HepG2 (cell line): ENCODE results near the gene CNBD2. TPM values are rescaled to one million over a fixed set of nuclear protein-coding genes. Genes with fewer than 3 reads are reported as not detected.

Source experiments
- AHDC1 ChIP-seq: sonication (generic); formaldehyde crosslinking; IDR thresholded peaks from 2 replicates; pipeline ENCODE4 v1.5.1; 2020; ENCODE audit warnings: mild to moderate bottlenecking, missing genetic modification reagents, borderline replicate concordance
- AKAP8 ChIP-seq: sonication (generic); formaldehyde crosslinking; IDR thresholded peaks from 2 replicates; pipeline ENCODE4 v1.5.1; 2020; ENCODE audit warnings: mild to moderate bottlenecking, missing genetic modification reagents
- ARNT ChIP-seq: fragments of 450-650 bp; IDR thresholded peaks from 2 replicates; pipeline ENCODE4 v1.6.1; 2017
- ATF4 ChIP-seq, 2 experiments: fragments of 450-650 bp in 1 of 2; sonication (generic) in 1 of 2; formaldehyde crosslinking; IDR thresholded peaks; 2 replicates each; pipeline versions ENCODE4 v1.5.0 to v1.8.0; 2020 to 2022; ENCODE audit warnings: mild to moderate bottlenecking in 1 of 2, missing genetic modification reagents in 1 of 2
- BRCA1 ChIP-seq: sonication (generic); formaldehyde crosslinking; IDR thresholded peaks from 2 replicates; pipeline ENCODE4 v1.4.0; 2020; ENCODE audit warnings: missing genetic modification reagents
- HDAC6 ChIP-seq: fragments of 200-600 bp; sonication (generic); IDR thresholded peaks from 2 replicates; pipeline ENCODE4 v1.7.0; 2017; ENCODE audit warnings: mild to moderate bottlenecking, antibody characterized with exemption, low read length, low read depth
- HIVEP1 ChIP-seq: sonication (generic); formaldehyde crosslinking; IDR thresholded peaks from 2 replicates; pipeline ENCODE4 v1.4.0; 2020; ENCODE audit warnings: mild to moderate bottlenecking, missing genetic modification reagents
- IRF9 ChIP-seq: sonication (generic); formaldehyde crosslinking; IDR thresholded peaks from 2 replicates; pipeline ENCODE4 v1.8.0; 2022; ENCODE audit warnings: missing genetic modification reagents, mild to moderate bottlenecking, borderline replicate concordance
- NR2F2 ChIP-seq: IDR thresholded peaks from 2 replicates; pipeline ENCODE4 v1.6.1; 2012; ENCODE audit warnings: low read depth, inconsistent platforms, borderline replicate concordance
- NR2F6 ChIP-seq, 2 experiments: IDR thresholded peaks; 2 replicates each; pipeline ENCODE4 v1.6.1; 2016; ENCODE audit warnings: antibody characterized with exemption in 1 of 2, mild to moderate bottlenecking in 1 of 2
- PHF5A ChIP-seq: IDR thresholded peaks from one replicate; pipeline ENCODE4 v1.6.1; 2018; ENCODE audit warnings: low read depth, missing genetic modification reagents; ENCODE audit not compliant: unreplicated experiment
- TCF7L2 ChIP-seq: IDR thresholded peaks from 2 replicates; pipeline ENCODE4 v1.6.1; 2011; ENCODE audit warnings: mild to moderate bottlenecking, low read depth, low read length, moderate library complexity
- TRIM22 ChIP-seq: fragments of 450-650 bp; IDR thresholded peaks from 2 replicates; pipeline ENCODE4 v1.6.1; 2017
- ZFP62 ChIP-seq: sonication (generic); formaldehyde crosslinking; IDR thresholded peaks from 2 replicates; pipeline ENCODE4 v1.4.0; 2020; ENCODE audit warnings: missing genetic modification reagents
- ZHX1 ChIP-seq: sonication (generic); formaldehyde crosslinking; IDR thresholded peaks from 2 replicates; pipeline ENCODE4 v1.8.1; 2022; ENCODE audit warnings: low read depth, mild to moderate bottlenecking, missing genetic modification reagents
- ZMYM3 ChIP-seq: sonication (generic); formaldehyde crosslinking; IDR thresholded peaks from 2 replicates; pipeline ENCODE4 v1.5.1; 2020; ENCODE audit warnings: mild to moderate bottlenecking, missing genetic modification reagents
- ZNF180 ChIP-seq: sonication (generic); formaldehyde crosslinking; IDR thresholded peaks from 2 replicates; pipeline ENCODE4 v1.4.0; 2020; ENCODE audit warnings: low read depth, missing genetic modification reagents, borderline replicate concordance
- polyA plus RNA-seq, 8 experiments: library from polyadenylated mRNA; depleted of rRNA in 3 of 8; stranded (reverse) in 7 of 8; unstranded in 1 of 8; fragments of >200 nt; fragmentation: Illumina TruSeq in 4 of 8; extraction: Trizol in 4 of 8; gene quantifications; 2 replicates each; pipeline versions ENCODE4 v1.2.1 to v1.2.3, GENCODE V29; 2011 to 2016; ENCODE audit warnings: low read depth in 4 of 8, missing spikeins in 1 of 8, mixed read lengths in 1 of 8; ENCODE audit not compliant: insufficient read depth in 1 of 8
- total RNA-seq, 5 experiments: library from RNA; depleted of rRNA; stranded (reverse); fragments of >200 nt; fragmentation: Illumina TruSeq; extraction: Trizol; gene quantifications; 2 replicates each; pipeline ENCODE4 v1.2.3, GENCODE V29; 2016; ENCODE audit warnings: low read depth in 1 of 5

Gene CNBD2
- total and polyA plus RNA-seq, 2 of the 13 experiments (the other 11 are each of a cell fraction or from before 2014, with no cell fraction given) = 12.4 to 22.8 TPM

GRCh38 chr20:36064658-36065426 lies 96.5 kb downstream of the CNBD2 start (continued):
- peak; percentile 39 for TF ChIP-seq AHDC1 (CRISPR knock-in tag)
- TF ChIP-seq ZNF180 (CRISPR knock-in tag) = no peak
- TF ChIP-seq PHF5A = peak; percentile 46
- TF ChIP-seq TRIM22 = no peak
- no peak for TF ChIP-seq ARNT
- no peak for TF ChIP-seq ATF4 (CRISPR knock-in tag; IDR thresholded peaks at IDR 0.05)
- TF ChIP-seq AKAP8 (CRISPR knock-in tag) = 0 out of 2 replicates have a peak, but pooled peaks have one; percentile 55
- TF ChIP-seq ZHX1 (CRISPR knock-in tag) = no peak
- TF ChIP-seq NR2F6 (IDR thresholded peaks at IDR 0.05) = no peak
- TF ChIP-seq NR2F6 (CRISPR knock-in tag; IDR thresholded peaks at IDR 0.05) = no peak
- TF ChIP-seq BRCA1 (CRISPR knock-in tag) = no peak
- TF ChIP-seq HIVEP1 (CRISPR knock-in tag) = peak; percentile 80
- TF ChIP-seq HDAC6 = no peak
- TF ChIP-seq ZFP62 (CRISPR knock-in tag) = no peak
- TF ChIP-seq ZMYM3 (CRISPR knock-in tag) = peak; percentile 65
- peak; percentile 6; the same call in 1 of the 2 replicates for TF ChIP-seq IRF9 (CRISPR knock-in tag)
- no peak for TF ChIP-seq TCF7L2
- no peak for TF ChIP-seq NR2F2
